ENCODE measurements around the gene PRDM15.

Gene PRDM15

GRCh38 chr21:41886328-41886727 is 7.2 kb upstream of the PRDM15 start:
- in situ Hi-C loops (cut with MboI; ENCODE audit: low sequenced_read_pairs), result no loop called here

DNA sequence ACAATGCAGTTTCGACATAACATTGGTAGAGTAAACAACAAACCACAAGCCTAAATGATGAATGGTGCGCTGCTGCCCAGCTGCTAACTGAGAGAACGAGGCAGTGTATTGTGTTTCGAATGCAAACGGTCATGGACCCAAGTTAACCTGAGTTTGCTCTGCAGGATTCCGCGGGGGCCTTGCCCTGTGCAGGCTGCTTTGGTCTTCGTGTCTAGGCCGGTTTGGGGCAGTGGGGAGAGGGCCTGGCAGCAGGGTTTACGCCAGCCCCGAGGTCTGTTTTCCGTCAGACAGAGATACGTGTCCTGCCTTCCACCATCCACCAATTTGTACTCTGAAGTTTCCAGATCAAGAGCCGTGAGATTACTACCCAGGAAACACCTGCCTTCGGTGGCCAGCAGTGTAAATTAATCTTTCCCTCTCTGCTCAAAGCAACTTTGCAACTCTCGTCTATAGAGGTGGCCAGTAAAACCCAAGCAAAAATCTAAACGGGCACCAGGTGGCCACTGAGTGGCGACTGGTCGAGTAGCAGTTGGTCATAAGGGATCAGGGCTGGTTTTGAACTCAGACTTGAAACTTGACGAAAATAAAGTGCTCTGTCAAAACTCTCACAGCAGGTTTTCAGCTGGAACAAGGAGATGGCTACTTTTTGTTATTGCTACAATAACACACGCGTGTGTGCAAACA is 6.3 kb upstream of the PRDM15 start:
- in situ Hi-C loops (cut with MboI; ENCODE audit: low sequenced_read_pairs), result no loop called here

- in situ Hi-C loops (cut with MboI; ENCODE audit: low sequenced_read_pairs), result no loop called here
These were observed 5.4 kb upstream of the PRDM15 start for GRCh38 chr21:41884501-41885030.

- in situ Hi-C loops (cut with MboI; ENCODE audit: low sequenced_read_pairs), result no loop called here
These were observed 4.4 kb upstream of the PRDM15 start for GRCh38 chr21:41883582-41883981.

GRCh38 chr21:41881051-41881450 is 1.9 kb upstream of the PRDM15 start:
- in situ Hi-C loops (cut with MboI; ENCODE audit: low sequenced_read_pairs), result no loop called here

- in situ Hi-C loops (cut with MboI; ENCODE audit: low sequenced_read_pairs), result no loop called here
These were observed 1.0 kb upstream of the PRDM15 start for GRCh38 chr21:41880153-41880552.

- in situ Hi-C loops (cut with MboI; ENCODE audit: low sequenced_read_pairs), result no loop called here
These were observed 334 bp downstream of the PRDM15 start for GRCh38 chr21:41878831-41879189.

- in situ Hi-C loops (cut with MboI; ENCODE audit: low sequenced_read_pairs), result no loop called here
These were observed 978 bp downstream of the PRDM15 start for GRCh38 chr21:41877901-41878830.

DNA sequence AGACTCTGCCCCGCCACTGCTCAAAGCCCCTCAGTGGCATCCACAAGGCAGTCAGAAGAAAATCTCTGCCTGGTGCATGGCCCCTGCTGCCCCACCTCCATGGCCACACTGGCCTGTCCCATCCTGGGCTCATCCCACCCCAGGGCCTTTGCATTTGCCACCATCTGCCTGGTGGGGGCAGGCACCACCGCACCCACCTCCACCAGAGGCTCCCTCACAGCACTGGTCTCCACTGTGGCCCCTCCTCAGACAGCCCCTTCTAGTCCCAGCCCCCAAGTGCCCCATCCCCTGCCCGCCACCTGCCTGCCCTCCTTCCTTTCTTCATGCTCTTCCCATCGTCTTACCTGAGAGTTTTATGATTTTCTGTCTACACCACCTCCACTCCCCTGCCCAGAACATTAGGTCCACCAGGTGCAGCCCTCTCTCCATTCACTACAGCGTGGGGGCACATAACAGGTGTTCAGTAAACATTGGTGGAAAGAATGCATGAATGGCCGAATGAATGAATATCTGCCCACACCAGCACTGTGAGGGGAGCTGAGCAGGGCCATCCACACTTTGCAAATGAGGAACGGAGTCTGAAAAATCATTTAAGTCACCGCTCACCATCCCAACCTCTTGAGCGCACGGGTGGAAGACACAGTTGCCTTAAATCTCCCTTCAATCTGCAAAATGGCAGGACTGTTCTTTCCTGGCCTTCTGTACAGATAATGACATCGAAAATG is 2.1 kb downstream of the PRDM15 start:
- in situ Hi-C loops (cut with MboI; ENCODE audit: low sequenced_read_pairs), result no loop called here

- in situ Hi-C loops (cut with MboI; ENCODE audit: low sequenced_read_pairs), result no loop called here
These were observed 2.7 kb downstream of the PRDM15 start for GRCh38 chr21:41876396-41876795.

GRCh38 chr21:41875086-41875485 is 4.1 kb downstream of the PRDM15 start:
- in situ Hi-C loops (cut with MboI; ENCODE audit: low sequenced_read_pairs), result no loop called here

- in situ Hi-C loops (cut with MboI; ENCODE audit: low sequenced_read_pairs), result no loop called here
These were observed 4.5 kb downstream of the PRDM15 start for GRCh38 chr21:41874611-41875010.

DNA sequence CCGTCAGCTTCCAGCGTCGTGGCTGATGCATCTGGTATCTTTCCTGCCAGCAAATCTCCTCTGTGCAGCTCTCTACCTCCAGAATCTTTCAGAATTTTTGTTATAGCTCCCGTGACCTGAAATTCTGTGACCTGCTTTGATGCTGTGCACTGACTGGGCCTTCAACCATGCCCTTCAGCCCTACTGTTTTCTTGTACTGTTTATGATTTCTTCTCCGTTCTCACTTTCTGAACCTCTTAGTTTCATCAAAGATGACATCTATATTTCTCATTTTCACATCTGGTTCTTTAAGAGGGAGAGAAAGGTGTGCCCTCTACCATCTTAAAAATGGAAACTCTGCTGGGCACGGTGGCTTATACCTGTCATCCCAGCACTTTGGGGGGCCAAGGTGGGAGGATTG is 5.7 kb downstream of the PRDM15 start:
- in situ Hi-C loops (cut with MboI; ENCODE audit: low sequenced_read_pairs), result no loop called here

GRCh38 chr21:41873005-41873404 is 6.1 kb downstream of the PRDM15 start:
- in situ Hi-C loops (cut with MboI; ENCODE audit: low sequenced_read_pairs), result no loop called here

GRCh38 chr21:41871293-41872030 is 7.7 kb downstream of the PRDM15 start:
- in situ Hi-C loops (cut with MboI; ENCODE audit: low sequenced_read_pairs), result no loop called here

DNA sequence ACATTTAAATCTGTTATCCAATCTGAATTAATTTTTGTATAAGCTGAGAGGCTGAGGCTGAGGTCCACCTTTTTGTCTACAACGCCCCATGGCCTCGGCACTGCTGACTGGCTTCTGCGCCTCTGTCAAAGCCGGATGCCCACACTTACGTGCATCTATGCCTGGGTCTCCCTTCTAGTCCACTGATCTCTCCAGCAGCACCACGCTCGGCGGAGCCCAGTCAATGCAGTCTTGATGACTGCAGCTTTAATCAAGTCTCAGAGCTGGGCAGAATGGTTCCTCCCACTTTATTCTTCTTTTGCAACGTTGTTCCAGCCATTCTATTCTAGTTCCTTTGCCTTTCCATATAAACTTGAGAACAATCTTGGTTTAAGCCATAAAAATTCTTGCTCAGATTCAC is 9.4 kb downstream of the PRDM15 start:
- in situ Hi-C loops (cut with MboI; ENCODE audit: low sequenced_read_pairs), result no loop called here

DNA sequence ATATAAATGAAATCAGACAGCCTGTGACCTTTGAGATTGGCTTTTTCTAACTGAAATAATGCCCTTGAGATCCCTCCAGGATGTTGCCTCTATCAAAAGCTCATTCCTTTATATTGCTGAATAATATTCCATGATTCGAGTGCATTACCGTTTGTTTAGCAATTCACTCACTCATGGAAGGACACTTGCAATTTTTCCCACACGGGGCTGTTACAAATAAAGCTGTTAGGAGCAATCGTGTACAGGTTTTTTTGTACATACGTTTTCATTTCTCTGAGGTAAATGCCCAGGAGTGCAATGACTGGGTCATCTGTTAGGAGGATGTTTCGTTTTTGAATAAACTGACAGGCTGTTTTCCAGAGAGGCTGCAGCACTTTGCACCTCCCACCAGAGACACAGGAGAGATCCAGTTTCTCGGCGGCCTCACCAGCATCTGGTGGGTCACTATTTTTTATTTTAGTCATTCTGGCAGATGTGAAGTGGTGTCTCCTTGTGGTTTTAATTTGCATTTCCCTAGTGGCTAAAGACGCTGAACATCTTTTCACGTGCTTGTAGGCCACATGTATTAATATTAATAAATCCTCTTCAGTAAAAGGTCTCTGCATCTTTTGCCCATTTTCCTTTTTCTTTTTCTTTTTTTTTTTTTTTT is 11.0 kb downstream of the PRDM15 start:
- in situ Hi-C loops (cut with MboI; ENCODE audit: low sequenced_read_pairs), result no loop called here

- in situ Hi-C loops (cut with MboI; ENCODE audit: low sequenced_read_pairs), result no loop called here
These were observed 11.8 kb downstream of the PRDM15 start for GRCh38 chr21:41867313-41867712.

- in situ Hi-C loops (cut with MboI; ENCODE audit: low sequenced_read_pairs), result no loop called here
These were observed 12.8 kb downstream of the PRDM15 start for GRCh38 chr21:41866274-41866809.

Data from HL-60/S4 treated with retinoic acid at 250 ng/mL for 4 days and 3 days (cell line).